H1 (cell line): ENCODE measurements around the gene KCNH8. TPM values are rescaled to one million over a fixed set of nuclear protein-coding genes. Genes with fewer than 3 reads are reported as not detected.
A peak's percentile ranks its signal among the peaks of the same experiment; 100 is the strongest.

Experiments used
- BACH1 ChIP-seq: IDR thresholded peaks from 2 replicates; pipeline ENCODE4 v1.6.1; 2012; ENCODE audit warnings: low read length, improper control_type of control experiment
- CREB1 ChIP-seq: IDR thresholded peaks from 2 replicates; pipeline ENCODE4 v1.6.1; 2012; ENCODE audit warnings: inconsistent platforms
- CTBP2 ChIP-seq: IDR thresholded peaks from 2 replicates; pipeline ENCODE4 v1.7.0; 2011; ENCODE audit warnings: borderline replicate concordance, mild to moderate bottlenecking, moderate library complexity, mixed read lengths, low read length; ENCODE audit not compliant: insufficient read depth, insufficient read length
- EZH2 ChIP-seq: fragments of 200-600 bp; sonication (generic); IDR thresholded peaks from 2 replicates; pipeline ENCODE4 v1.7.1; 2012; ENCODE audit warnings: low read depth, mild to moderate bottlenecking, moderate library complexity, low read length, inconsistent platforms; ENCODE audit not compliant: severe bottlenecking
- GTF2F1 ChIP-seq: IDR thresholded peaks from 2 replicates; pipeline ENCODE4 v1.6.1; 2012; ENCODE audit warnings: low read depth, low read length, improper control_type of control experiment, borderline replicate concordance
- KDM1A ChIP-seq: fragments of 200-600, 300-600 bp; sonication (generic); IDR thresholded peaks from 2 replicates; pipeline ENCODE4 v1.7.1; 2016; ENCODE audit warnings: mild to moderate bottlenecking, low read length, borderline replicate concordance
- NRF1 ChIP-seq: IDR thresholded peaks from 2 replicates; pipeline ENCODE4 v1.6.1; 2011; ENCODE audit warnings: mild to moderate bottlenecking, low read depth, low read length, improper control_type of control experiment
- RNF2 ChIP-seq: fragments of 200-900, 300-1000 bp; sonication (generic); IDR thresholded peaks from 2 replicates; pipeline ENCODE4 v1.7.1; 2016; ENCODE audit warnings: borderline replicate concordance, low read depth, mild to moderate bottlenecking, antibody characterized with exemption, low read length; ENCODE audit not compliant: poor library complexity, severe bottlenecking; ENCODE audit errors: missing control alignments
- SAP30 ChIP-seq: fragments of 300-600 bp; sonication (generic); IDR thresholded peaks from 2 replicates; pipeline ENCODE4 v1.7.1; 2012; ENCODE audit warnings: low read length, moderate library complexity, mild to moderate bottlenecking, inconsistent platforms; ENCODE audit not compliant: insufficient read depth, insufficient replicate concordance
- SP4 ChIP-seq: IDR thresholded peaks from 2 replicates; pipeline ENCODE4 v1.6.1; 2012; ENCODE audit warnings: low read length, inconsistent platforms
- TCF12 ChIP-seq: IDR thresholded peaks from 2 replicates; pipeline ENCODE4 v1.6.1; 2011; ENCODE audit warnings: low read depth, mild to moderate bottlenecking, low read length
- USF2 ChIP-seq: IDR thresholded peaks from 2 replicates; pipeline ENCODE4 v1.6.1; 2011; ENCODE audit warnings: low read length, improper control_type of control experiment
- polyA plus RNA-seq, 7 experiments: library from polyadenylated mRNA; depleted of rRNA in 3 of 7; stranded (reverse) in 5 of 7; unstranded in 2 of 7; fragments of >200 nt in 5 of 7; fragments of 200-250 nt in 2 of 7; gene quantifications; 1 replicate in 5 of 7; 2 replicates in 1 of 7; 4 replicates in 1 of 7; pipeline versions ENCODE4 v1.2.1 to v1.2.3, GENCODE V29; 2011 to 2013; ENCODE audit warnings: missing spikeins in 2 of 7, mixed read lengths in 2 of 7
- total RNA-seq: library from RNA; stranded (reverse); fragmentation: NEBNext Ultra II Directional; extraction: Animal tissue kit (Norgen Biotek cat#: 25700); gene quantifications from 2 replicates; pipeline ENCODE4 v1.2.1, GENCODE V29; 2021

KCNH8 gene
- total and polyA plus RNA-seq, 2 of the 8 experiments (the other 6 are each of a cell fraction or from before 2014, with no cell fraction given) = 2.2 to 2.4 TPM

- TF ChIP-seq BACH1 (no peak), KDM1A (no peak), CTBP2 (no peak), EZH2 (no peak), NRF1 (no peak), SP4 (no peak), RNF2 (peak; percentile 10), GTF2F1 (no peak), USF2 (no peak), CREB1 (no peak), SAP30 (peak; percentile 69), TCF12 (no peak)
These were observed 420 bp downstream of the KCNH8 start (continued) for GRCh38 chr3:19148768-19149091.
